ENCODE results near the gene KRT76.

Gene KRT76

DNA sequence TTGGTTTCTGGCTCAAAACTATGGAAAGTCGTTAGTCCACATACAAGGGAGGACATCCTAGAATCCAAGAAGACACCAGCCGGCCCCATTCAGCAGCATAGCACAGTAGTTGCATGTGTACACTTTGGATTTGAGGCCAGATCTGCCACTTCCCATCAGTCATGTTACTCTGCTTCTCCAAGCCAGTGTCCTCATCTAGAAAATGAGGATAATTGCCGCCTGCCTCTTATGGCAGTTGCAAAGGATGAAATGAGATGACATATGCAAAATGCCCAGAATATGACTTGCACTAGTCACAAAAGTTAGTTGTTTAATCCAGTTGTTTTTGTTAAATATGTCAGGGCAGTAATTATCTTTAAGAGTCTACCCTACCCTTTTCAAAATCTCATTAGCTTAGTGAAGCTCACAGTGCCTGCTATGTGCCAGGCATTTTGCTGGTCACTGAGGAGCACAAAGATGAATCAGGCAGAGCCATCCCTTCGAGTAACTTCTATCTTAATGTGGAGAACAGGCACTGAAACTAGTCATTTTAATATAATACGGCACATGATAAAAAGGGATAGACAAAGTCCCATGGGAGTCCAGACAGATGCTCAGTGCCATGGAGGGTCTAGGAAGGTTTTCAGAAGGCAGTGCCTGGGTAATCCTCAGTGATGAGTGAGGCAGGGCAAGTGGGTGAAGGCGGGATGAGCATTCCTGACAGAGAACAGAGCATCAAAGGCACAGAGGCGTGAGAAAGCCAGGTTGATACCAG lies 6.6 kb upstream of the KRT76 start:
- Histone ChIP-seq H4K8ac (ENCODE audit: low read depth, low read length) (no peak overlapping the region), H3K18ac (ENCODE audit: low read length) (no peak overlapping the region), H3K23ac (ENCODE audit: low read length) (no peak overlapping the region), H3K9ac (ENCODE audit: low read length) (no peak overlapping the region), H3K27me3 (ENCODE audit: insufficient read depth, low read length, poor library complexity) (no peaks in the 10 kb centered on the region), H2BK5ac (ENCODE audit: low read length) (no peak overlapping the region), H3K4ac (ENCODE audit: low read depth, low read length) (no peak overlapping the region), H3K79me1 (ENCODE audit: low read length) (no peaks in the 10 kb centered on the region), H3K4me3 (ENCODE audit: low read length) (no peak overlapping the region), H3K56ac (ENCODE audit: low read length) (no peak overlapping the region), H3K79me2 (ENCODE audit: control insufficient read depth, insufficient read depth, low read length) (no peaks in the 10 kb centered on the region), H3K27ac (ENCODE audit: low read depth, low read length) (no peak overlapping the region), H3K36me3 (ENCODE audit: control insufficient read depth, insufficient read depth, low read length) (no peaks in the 10 kb centered on the region), H3K4me2 (ENCODE audit: low read length) (no peak overlapping the region), H2BK120ac (ENCODE audit: low read depth, low read length) (no peak overlapping the region), H4K5ac (ENCODE audit: low read length) (no peak overlapping the region), H3K4me1 (ENCODE audit: control insufficient read depth, low read depth, low read length) (no peaks in the 10 kb centered on the region), H2BK15ac (replicated peaks; ENCODE audit: low read depth) (no peak overlapping the region), H2AK5ac (ENCODE audit: low read length) (no peak overlapping the region)
- no CpG with 5 or more reads among the region's 7 CpGs for whole genome bisulfite sequencing (ENCODE audit: extremely low coverage, insufficient coverage, low lambda C conversion rate)
- no peak for DNase-seq

GRCh38 chr12:52782502-52782901 lies 5.4 kb upstream of the KRT76 start:
- no peak overlapping the region for H4K8ac ChIP-seq (ENCODE audit: low read depth, low read length)
- H3K79me2 ChIP-seq (ENCODE audit: control insufficient read depth, insufficient read depth, low read length): no peaks in the 10 kb centered on the region
- H3K56ac ChIP-seq (ENCODE audit: low read length): no peak overlapping the region
- WGBS (ENCODE audit: extremely low coverage, insufficient coverage, low lambda C conversion rate): no CpG with 5 or more reads among the region's 4 CpGs
- H3K4me1 ChIP-seq (ENCODE audit: control insufficient read depth, low read depth, low read length): no peaks in the 10 kb centered on the region
- H3K27ac ChIP-seq (ENCODE audit: low read depth, low read length): no peak overlapping the region
- H2BK15ac ChIP-seq (replicated peaks; ENCODE audit: low read depth): no peak overlapping the region
- no peaks in the 10 kb centered on the region for H3K27me3 ChIP-seq (ENCODE audit: insufficient read depth, low read length, poor library complexity)
- H3K4ac ChIP-seq (ENCODE audit: low read depth, low read length): no peak overlapping the region
- H3K4me2 ChIP-seq (ENCODE audit: low read length): no peak overlapping the region
- no peak overlapping the region for H2AK5ac ChIP-seq (ENCODE audit: low read length)
- H3K4me3 ChIP-seq (ENCODE audit: low read length): no peak overlapping the region
- H3K79me1 ChIP-seq (ENCODE audit: low read length): no peaks in the 10 kb centered on the region
- no peak overlapping the region for H2BK5ac ChIP-seq (ENCODE audit: low read length)
- no peak overlapping the region for H3K18ac ChIP-seq (ENCODE audit: low read length)
- no peak overlapping the region for H2BK120ac ChIP-seq (ENCODE audit: low read depth, low read length)
- no peak overlapping the region for H3K9ac ChIP-seq (ENCODE audit: low read length)
- H3K23ac ChIP-seq (ENCODE audit: low read length): no peak overlapping the region
- H3K36me3 ChIP-seq (ENCODE audit: control insufficient read depth, insufficient read depth, low read length): no peaks in the 10 kb centered on the region
- DNase-seq: no peak
- no peak overlapping the region for H4K5ac ChIP-seq (ENCODE audit: low read length)

GRCh38 chr12:52781399-52782082 lies 4.4 kb upstream of the KRT76 start:
- no CpG with 5 or more reads among the region's 4 CpGs for WGBS (ENCODE audit: extremely low coverage, insufficient coverage, low lambda C conversion rate)

DNA sequence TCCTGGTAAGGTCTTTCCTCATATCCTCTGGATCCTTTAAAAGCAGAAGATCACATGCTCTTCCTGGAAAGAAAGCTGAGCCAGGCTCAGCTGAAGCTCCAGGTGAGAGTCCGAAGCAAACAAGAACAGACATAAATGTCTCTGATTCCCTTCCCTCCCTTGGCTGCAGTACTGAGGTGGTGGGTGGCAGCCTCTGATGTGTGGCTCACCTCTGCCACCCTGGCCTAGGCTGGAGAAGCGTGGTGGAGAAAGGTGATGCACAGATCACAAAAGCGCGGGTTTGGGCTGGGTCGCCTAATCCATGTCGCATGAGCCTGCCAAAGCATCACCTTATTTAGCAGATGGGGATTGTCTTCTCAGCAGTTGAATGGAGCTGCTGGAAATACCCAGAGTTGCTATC lies 2.8 kb upstream of the KRT76 start:
- WGBS (ENCODE audit: extremely low coverage, insufficient coverage, low lambda C conversion rate): no CpG with 5 or more reads among the region's 6 CpGs
- Histone ChIP-seq H2BK120ac (ENCODE audit: low read depth, low read length) (no peak overlapping the region), H3K23ac (ENCODE audit: low read length) (no peak overlapping the region), H3K4me1 (ENCODE audit: control insufficient read depth, low read depth, low read length) (no peaks in the 10 kb centered on the region), H4K8ac (ENCODE audit: low read depth, low read length) (no peak overlapping the region), H2BK15ac (replicated peaks; ENCODE audit: low read depth) (no peak overlapping the region), H3K4me3 (ENCODE audit: low read length) (no peak overlapping the region), H3K79me1 (ENCODE audit: low read length) (no peaks in the 10 kb centered on the region), H4K5ac (ENCODE audit: low read length) (no peak overlapping the region), H3K56ac (ENCODE audit: low read length) (no peak overlapping the region), H3K27ac (ENCODE audit: low read depth, low read length) (no peak overlapping the region), H2AK5ac (ENCODE audit: low read length) (no peak overlapping the region), H3K18ac (ENCODE audit: low read length) (no peak overlapping the region), H3K9ac (ENCODE audit: low read length) (no peak overlapping the region), H3K4me2 (ENCODE audit: low read length) (no peak overlapping the region), H3K4ac (ENCODE audit: low read depth, low read length) (no peak overlapping the region), H3K27me3 (ENCODE audit: insufficient read depth, low read length, poor library complexity) (no peaks in the 10 kb centered on the region), H3K36me3 (ENCODE audit: control insufficient read depth, insufficient read depth, low read length) (no peaks in the 10 kb centered on the region), H3K79me2 (ENCODE audit: control insufficient read depth, insufficient read depth, low read length) (no peaks in the 10 kb centered on the region), H2BK5ac (ENCODE audit: low read length) (no peak overlapping the region)
- DNase-seq: no peak

More at GRCh38 chr12:52781399-52782082, 4.4 kb upstream of the KRT76 start:
- Histone ChIP-seq H2BK5ac (ENCODE audit: low read length) (no peak overlapping the region), H3K27ac (ENCODE audit: low read depth, low read length) (no peak overlapping the region), H2BK120ac (ENCODE audit: low read depth, low read length) (no peak overlapping the region), H2BK15ac (replicated peaks; ENCODE audit: low read depth) (no peak overlapping the region), H3K4me1 (ENCODE audit: control insufficient read depth, low read depth, low read length) (no peaks in the 10 kb centered on the region), H3K4me3 (ENCODE audit: low read length) (no peak overlapping the region), H2AK5ac (ENCODE audit: low read length) (no peak overlapping the region), H3K4me2 (ENCODE audit: low read length) (no peak overlapping the region), H4K8ac (ENCODE audit: low read depth, low read length) (no peak overlapping the region), H3K9ac (ENCODE audit: low read length) (no peak overlapping the region), H4K5ac (ENCODE audit: low read length) (no peak overlapping the region), H3K79me1 (ENCODE audit: low read length) (no peaks in the 10 kb centered on the region), H3K56ac (ENCODE audit: low read length) (no peak overlapping the region), H3K18ac (ENCODE audit: low read length) (no peak overlapping the region), H3K4ac (ENCODE audit: low read depth, low read length) (no peak overlapping the region), H3K79me2 (ENCODE audit: control insufficient read depth, insufficient read depth, low read length) (no peaks in the 10 kb centered on the region), H3K27me3 (ENCODE audit: insufficient read depth, low read length, poor library complexity) (no peaks in the 10 kb centered on the region), H3K23ac (ENCODE audit: low read length) (no peak overlapping the region), H3K36me3 (ENCODE audit: control insufficient read depth, insufficient read depth, low read length) (no peaks in the 10 kb centered on the region)
- DNase-seq: no peak

- H3K79me1 ChIP-seq (ENCODE audit: low read length): no peaks in the 10 kb centered on the region
- H2AK5ac ChIP-seq (ENCODE audit: low read length): no peak overlapping the region
- no peak overlapping the region for H3K27ac ChIP-seq (ENCODE audit: low read depth, low read length)
- no peak overlapping the region for H3K23ac ChIP-seq (ENCODE audit: low read length)
- no peak overlapping the region for H3K9ac ChIP-seq (ENCODE audit: low read length)
- H4K5ac ChIP-seq (ENCODE audit: low read length): no peak overlapping the region
- H3K18ac ChIP-seq (ENCODE audit: low read length): no peak overlapping the region
- no peak for DNase-seq
- no peak overlapping the region for H3K56ac ChIP-seq (ENCODE audit: low read length)
- H2BK15ac ChIP-seq (replicated peaks; ENCODE audit: low read depth): no peak overlapping the region
- H3K4ac ChIP-seq (ENCODE audit: low read depth, low read length): no peak overlapping the region
- no peak overlapping the region for H2BK5ac ChIP-seq (ENCODE audit: low read length)
- no peak overlapping the region for H4K8ac ChIP-seq (ENCODE audit: low read depth, low read length)
- H3K79me2 ChIP-seq (ENCODE audit: control insufficient read depth, insufficient read depth, low read length): no peaks in the 10 kb centered on the region
- no peaks in the 10 kb centered on the region for H3K36me3 ChIP-seq (ENCODE audit: control insufficient read depth, insufficient read depth, low read length)
- H3K4me1 ChIP-seq (ENCODE audit: control insufficient read depth, low read depth, low read length): no peaks in the 10 kb centered on the region
- H3K27me3 ChIP-seq (ENCODE audit: insufficient read depth, low read length, poor library complexity): no peaks in the 10 kb centered on the region
- H2BK120ac ChIP-seq (ENCODE audit: low read depth, low read length): no peak overlapping the region
- no CpG with 5 or more reads among the region's 2 CpGs for WGBS (ENCODE audit: extremely low coverage, insufficient coverage, low lambda C conversion rate)
- no peak overlapping the region for H3K4me2 ChIP-seq (ENCODE audit: low read length)
- no peak overlapping the region for H3K4me3 ChIP-seq (ENCODE audit: low read length)
Observed at GRCh38 chr12:52778833-52779232, 1.7 kb upstream of the KRT76 start.

All from mesendoderm (in vitro differentiated cells).